CD4-positive, alpha-beta T cell treated with Interleukin-17A for 1 hour (primary cell): ENCODE results near the gene RAC3.

Experiments
- DNase-seq: peaks from one replicate; pipeline ENCODE4 v3.0.0-alpha.2; 2020

RAC3 gene

GRCh38 chr17:82058230-82058854, 26.9 kb downstream of the RAC3 start:
- DNase-seq: no peak

- no peak for DNase-seq
Measured at GRCh38 chr17:82058855-82059249, 27.4 kb downstream of the RAC3 start.

DNA sequence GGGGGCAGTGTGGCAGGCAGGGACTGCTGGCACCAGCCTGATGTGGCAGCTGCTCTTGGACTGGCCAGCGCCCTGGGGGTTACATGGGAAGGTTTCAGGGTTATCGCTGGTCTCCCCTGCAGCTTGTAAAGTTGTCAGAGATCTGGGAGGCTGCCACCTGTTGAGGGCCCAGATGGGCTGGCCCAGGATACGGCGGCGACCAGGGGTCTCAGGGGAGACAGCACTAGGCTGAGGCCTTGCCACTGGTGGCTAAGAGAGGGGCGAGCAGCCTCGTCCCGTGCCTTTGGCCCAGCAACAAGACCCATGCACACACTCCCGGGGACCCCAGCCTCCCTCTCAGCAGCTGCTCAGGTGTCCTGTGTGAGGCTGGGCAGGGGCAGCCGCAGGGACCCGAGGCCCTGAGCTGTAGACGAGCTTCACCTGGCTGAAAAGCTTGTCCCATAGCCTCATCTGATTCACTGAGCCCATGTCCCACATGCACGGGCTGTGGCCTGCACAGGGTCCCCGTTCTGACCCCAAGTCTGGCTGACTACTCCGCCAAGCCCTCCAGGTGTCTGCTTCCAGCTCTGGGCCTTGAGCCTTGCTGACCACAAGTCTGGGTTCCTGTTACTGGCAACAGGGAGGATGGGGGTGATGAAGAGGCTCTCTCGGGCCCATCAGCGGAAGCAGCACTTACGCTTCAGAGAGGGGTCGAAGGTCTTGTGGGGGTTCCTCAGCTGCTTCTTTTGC, 28.0 kb downstream of the RAC3 start:
- no peak for DNase-seq

DNA sequence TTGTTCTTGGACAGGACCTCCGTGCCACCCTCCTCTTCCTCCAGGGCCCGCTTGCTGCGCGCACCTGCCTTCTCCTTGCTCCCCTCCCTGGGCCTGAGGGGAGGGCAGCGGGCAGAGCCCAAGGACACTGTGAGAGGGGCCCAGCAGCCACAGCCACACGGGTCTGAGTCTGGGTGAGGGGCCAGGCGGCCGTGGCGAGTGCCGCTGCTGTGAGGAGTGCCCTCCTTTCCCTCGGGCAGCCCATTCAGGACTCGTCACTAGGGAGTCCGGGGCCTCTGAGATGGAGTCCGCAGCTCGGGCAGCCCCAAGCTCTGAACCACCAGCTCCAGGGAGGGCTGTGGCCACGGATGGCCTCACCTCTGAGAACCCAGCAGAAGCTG, 28.5 kb downstream of the RAC3 start:
- no peak for DNase-seq

GRCh38 chr17:82060614-82061013, 29.1 kb downstream of the RAC3 start:
- no peak for DNase-seq

GRCh38 chr17:82061047-82061925, 29.8 kb downstream of the RAC3 start:
- DNase-seq: no peak

- no peak for DNase-seq
Measured at GRCh38 chr17:82062076-82062983, 30.9 kb downstream of the RAC3 start.

- no peak for DNase-seq
Measured at GRCh38 chr17:82062984-82063368, 31.5 kb downstream of the RAC3 start.

DNA sequence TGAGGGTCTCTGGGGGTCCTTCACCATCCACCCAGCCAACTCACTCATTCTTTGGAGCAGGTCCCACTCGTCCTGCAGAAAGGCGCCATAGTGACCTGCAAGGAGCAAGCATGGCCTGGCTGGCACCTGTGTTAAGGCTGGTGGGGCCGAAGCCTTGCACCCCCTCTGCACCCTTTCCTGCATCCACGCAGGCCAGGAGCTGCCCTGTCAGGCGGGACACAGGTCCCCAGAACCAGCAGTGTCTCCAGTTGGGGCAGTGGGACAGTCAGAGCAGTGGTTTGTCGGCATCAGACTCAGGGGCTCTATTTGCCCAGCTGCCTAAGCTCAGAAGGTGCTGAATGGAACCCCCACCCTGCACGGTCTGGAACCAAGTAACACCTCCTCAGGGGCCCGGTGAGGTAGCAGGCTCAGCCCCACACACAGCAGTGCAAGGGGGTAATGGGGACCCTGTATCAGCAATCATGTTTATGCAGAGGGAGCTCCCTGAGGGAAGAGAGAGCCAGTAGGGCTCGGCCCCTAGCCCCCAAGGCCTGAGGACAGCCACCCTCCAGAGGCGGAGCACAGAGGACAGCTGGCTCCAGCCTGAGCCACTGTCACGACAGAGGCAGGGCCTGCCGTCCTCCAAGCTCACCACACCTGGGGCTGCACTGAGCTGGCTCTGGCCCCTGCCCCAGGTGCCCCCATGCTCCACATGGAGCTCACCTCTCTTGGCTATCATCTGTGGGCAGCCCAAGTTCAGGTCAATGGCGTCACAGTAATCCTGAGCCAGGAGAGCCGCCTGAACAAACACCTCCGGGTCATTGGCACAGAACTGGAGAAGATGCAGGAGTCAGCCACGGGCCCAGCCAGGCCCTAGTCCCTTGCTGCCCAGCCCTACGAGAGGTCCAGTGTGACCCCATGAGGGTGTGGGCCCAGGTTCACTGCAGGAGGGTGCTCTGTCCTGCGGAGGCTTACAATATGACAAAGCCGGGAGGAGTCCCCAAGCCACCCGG, 32.2 kb downstream of the RAC3 start:
- DNase-seq: no peak

DNA sequence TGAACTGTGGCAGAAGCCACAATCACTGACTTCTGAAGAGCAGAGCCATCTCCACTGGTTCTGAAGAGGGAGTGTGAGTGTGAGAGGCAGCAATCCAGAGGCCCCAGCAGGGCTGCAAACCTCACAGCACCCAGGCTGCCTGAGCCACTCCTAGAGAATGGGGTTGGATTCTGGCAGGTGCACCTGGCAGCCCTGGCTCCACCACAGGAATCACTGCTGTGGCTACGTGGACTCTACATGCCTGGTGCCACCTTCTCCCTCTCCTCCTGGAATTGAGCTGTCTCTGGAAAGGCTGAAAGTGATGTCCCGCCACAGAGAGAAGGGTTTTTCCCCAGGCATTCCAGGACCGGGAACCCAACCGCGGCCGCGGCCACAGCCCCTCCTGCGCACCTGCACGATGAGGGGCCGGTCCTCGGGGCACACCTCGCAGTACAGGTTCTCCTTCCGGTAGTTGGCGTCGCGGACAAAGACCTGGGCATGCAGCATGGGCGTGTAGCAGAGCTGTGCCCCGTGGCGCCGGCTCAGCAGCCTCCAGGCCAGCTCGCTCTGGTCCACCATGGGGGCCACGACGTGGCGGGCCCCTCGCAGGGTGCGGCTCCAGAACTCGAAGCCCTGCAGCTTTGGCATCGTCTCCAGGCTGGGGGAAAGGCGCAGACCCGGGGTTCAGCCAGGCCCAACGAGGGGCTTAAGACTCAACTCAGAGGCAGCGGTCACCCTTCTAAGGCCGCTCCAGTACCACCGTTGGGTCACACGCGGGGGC, 33.1 kb downstream of the RAC3 start:
- no peak for DNase-seq

GRCh38 chr17:82065193-82065637, 33.7 kb downstream of the RAC3 start:
- no peak for DNase-seq

DNA sequence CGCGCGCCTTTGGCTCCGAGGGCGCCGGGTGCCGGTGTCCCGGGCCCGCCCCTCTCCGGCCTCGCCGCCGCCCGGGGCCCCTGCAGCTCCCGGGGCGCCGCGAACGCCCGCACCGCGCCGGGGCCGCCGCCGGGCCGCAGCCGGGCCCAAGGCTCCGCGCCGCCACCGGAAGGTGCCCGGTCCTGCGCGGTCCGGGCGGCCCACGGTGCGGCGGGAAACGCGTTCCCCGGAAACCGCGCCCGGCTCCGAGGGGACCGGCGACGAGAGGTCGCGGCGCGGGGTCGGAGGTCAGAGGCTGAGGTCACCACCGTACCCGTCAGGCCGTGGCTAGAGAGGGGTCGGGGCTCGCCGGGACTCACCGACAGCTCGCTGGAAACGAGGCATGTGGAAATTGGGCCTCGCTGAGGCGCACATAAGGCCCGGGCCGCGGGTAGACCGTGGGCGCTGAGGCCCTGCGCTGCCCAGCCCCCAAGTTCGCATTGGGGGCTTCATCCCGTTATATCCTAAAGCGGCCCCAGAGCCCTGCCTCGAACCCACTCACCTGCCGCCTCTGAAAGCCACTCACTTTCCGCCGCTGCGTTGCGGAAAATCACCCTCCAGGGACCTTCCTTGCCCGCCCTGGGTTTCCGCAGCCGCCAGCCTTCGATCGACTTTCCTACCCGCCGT, 34.3 kb downstream of the RAC3 start, which contains the start of gene DUS1L:
Gene DUS1L, minus strand, starts transcription at position 167 of the 666 bp plus-strand sequence. CDS start 745 bp downstream, outside the sequence.
- DNase-seq: peak; percentile 75

- no peak for DNase-seq
Measured at GRCh38 chr17:82070611-82071010, 39.1 kb downstream of the RAC3 start.

- no peak for DNase-seq
Measured at GRCh38 chr17:82072827-82073226, 41.3 kb downstream of the RAC3 start.

DNA sequence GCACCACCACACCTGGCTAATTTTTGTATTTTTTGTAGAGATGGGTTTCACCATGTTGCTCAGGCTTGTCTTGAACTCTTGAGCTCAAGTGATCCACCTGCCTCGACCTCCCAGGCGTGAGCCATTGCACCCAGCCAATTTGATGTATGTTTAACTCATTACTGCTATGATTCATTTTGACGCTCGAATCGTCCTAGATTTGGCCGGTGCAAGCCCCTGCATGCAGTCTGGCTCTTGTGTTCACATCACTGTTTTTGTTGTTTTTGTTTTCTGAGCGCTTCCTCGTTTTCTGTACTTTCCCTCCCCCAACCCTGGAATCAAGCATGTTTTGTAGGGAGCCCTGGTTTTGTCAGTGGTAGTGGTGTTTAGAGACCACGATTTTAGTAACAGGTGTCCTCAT, 42.0 kb downstream of the RAC3 start:
- DNase-seq: no peak

DNA sequence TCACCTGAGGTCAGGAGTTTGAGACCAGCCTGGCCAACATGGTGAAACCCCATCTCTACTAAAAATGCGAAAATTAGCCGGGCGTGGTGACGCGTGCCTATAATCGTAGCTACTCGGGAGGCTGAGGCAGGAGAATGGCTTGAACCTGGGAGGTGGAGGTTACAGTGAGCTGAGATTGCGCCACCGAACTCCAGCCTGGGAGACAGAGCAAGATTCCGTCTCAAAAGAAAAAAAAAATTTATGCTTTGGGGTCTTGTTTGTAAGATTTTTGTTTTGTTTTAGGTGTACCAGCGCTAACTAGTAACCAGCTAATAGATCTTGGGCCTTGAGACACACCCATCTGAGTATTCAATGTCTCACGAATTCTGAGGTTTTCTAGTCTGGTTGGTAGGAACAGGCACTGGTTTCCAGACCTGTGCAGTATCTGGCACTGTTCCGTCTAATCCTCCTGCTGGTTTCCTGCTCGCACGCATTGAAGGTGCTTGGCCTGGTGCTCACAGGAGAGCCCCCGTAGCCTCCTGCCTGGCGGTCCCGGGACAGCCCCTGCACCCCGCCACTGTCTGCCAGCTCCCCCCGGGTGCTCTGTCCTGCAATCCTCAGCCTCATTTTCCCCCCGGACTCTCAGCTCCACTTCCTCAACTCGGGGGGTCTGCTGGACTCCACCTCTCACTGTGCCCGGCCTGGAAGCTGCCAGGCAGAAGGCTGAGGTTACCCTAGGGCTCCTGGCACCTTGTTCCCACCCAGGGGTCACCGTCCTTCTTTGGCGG, 44.7 kb downstream of the RAC3 start:
- DNase-seq: no peak

DNA sequence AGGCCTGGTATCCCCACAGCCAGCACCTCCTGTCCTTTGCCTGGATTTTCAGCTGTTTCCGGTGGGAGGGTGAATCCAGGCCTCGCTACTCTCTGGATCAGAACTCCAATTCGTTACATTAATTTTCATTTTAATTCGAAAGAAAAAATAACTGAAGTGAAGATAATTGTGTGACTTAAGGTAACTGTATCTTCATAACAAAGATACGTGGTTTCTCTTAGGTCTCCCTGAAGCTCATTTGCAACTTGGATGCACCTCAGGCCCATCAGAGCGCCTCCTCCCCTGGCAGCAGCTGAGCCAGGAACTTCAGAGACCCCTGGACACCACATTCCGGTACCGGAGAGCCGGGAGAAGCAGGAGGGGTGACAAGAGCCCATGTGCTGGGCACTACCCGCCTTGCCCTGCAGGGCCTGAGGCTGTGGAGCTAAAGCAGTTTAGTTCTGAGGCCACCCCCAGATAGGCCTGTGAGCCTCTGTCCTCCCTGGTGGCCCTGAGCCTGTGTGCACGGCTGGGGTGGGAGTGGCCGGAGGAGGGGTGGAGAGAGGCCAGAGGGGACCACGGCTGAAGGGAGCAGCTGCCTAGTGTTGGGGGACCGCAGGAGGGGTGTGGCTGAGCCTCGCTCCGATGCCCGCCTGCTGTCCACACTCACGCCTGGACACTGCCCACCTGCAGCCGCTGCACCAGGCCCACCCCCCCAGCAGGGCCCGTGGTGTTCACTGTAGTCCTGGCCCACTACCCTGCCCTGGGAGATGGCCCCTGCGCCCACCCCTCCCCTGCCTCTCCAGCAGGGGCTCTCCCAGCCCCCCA, 45.5 kb downstream of the RAC3 start:
- no peak for DNase-seq
